Endothelial cell of umbilical vein (primary cell): Measurements from ENCODE around the gene GNA12. TPM values are rescaled to one million over a fixed set of nuclear protein-coding genes. Genes with fewer than 3 reads are reported as not detected.

ENCODE experiments used
- BruUV-seq: library from RNA; stranded (reverse); fragments of 400-500 nt; replicated peaks from 2 replicates; lab custom pipeline; 2021; lab: Mats Ljungman, UMichigan
- CTCF ChIA-PET: fragments of 300-600, 350-600 bp; sonication (Branson Sonifier 250); formaldehyde crosslinking; loops from one replicate; lab custom pipeline; 2021; ENCODE audit warnings: antibody characterized with exemption, inconsistent platforms; lab: Charles Lee
- POLR2A ChIA-PET: fragments of 300-600, 350-600 bp; sonication (Branson Sonifier 250); formaldehyde crosslinking; loops from one replicate; lab custom pipeline; 2021; ENCODE audit warnings: antibody characterized with exemption, inconsistent platforms; lab: Charles Lee
- DNase-seq: peaks from one replicate; pipeline ENCODE4 v3.0.0-alpha.2; 2011; ENCODE audit warnings: low read depth, low spot score
- FAIRE-seq: peaks from 2 replicates; lab custom pipeline; 2011; peaks lifted over from hg19 to GRCh38; lab: Jason Lieb, UNC
- H2AFZ ChIP-seq: 2 replicates; pipeline ENCODE4 v1.6.0; 2012; ENCODE audit warnings: low read depth, low read length, control low read depth, inconsistent platforms
- H3K27ac ChIP-seq: 2 replicates; pipeline ENCODE4 v1.5.1; 2011; ENCODE audit warnings: low read depth, mild to moderate bottlenecking, control low read depth, low read length, moderate library complexity; ENCODE audit not compliant: insufficient read depth
- H3K27me3 ChIP-seq, 2 experiments: 2 replicates each; pipeline versions ENCODE4 v1.6.0 to v1.6.1; 2011; ENCODE audit warnings: low read length in 2 of 2, mixed read lengths in 1 of 2; ENCODE audit not compliant: control insufficient read depth in 2 of 2, insufficient read depth in 2 of 2
- H3K36me3 ChIP-seq, 2 experiments: 2 replicates in 1 of 2; 3 replicates in 1 of 2; pipeline ENCODE4 v1.5.1; 2011; ENCODE audit warnings: low read length in 2 of 2, mild to moderate bottlenecking in 1 of 2, moderate library complexity in 1 of 2; ENCODE audit not compliant: control insufficient read depth in 2 of 2, insufficient read depth in 2 of 2; ENCODE audit errors: extremely low read depth in 1 of 2
- H3K4me1 ChIP-seq: 3 replicates; pipeline ENCODE4 v1.5.1; 2011; ENCODE audit warnings: mild to moderate bottlenecking, low read length; ENCODE audit not compliant: control insufficient read depth, insufficient read depth; ENCODE audit errors: extremely low read depth
- H3K4me2 ChIP-seq: 2 replicates; pipeline ENCODE4 v1.6.1; 2011; ENCODE audit warnings: low read length, control low read depth, mixed read lengths; ENCODE audit not compliant: insufficient read depth
- H3K4me3 ChIP-seq, 3 experiments: fragments of 200-600 bp in 1 of 3; sonication (generic), shearing (Covaris generic) in 1 of 3; replicated peaks in 1 of 3; 2 replicates each; pipeline ENCODE4 v1.5.1; 2011 to 2016; ENCODE audit warnings: control low read depth in 3 of 3, low read length in 3 of 3, mild to moderate bottlenecking in 2 of 3, inconsistent platforms in 1 of 3, low read depth in 1 of 3, moderate library complexity in 1 of 3; ENCODE audit not compliant: insufficient read depth in 1 of 3
- H3K79me2 ChIP-seq: 2 replicates; pipeline ENCODE4 v1.6.0; 2012; ENCODE audit warnings: low read length, inconsistent platforms; ENCODE audit not compliant: control insufficient read depth, insufficient read depth
- H3K9ac ChIP-seq: replicated peaks from 2 replicates; pipeline ENCODE3; 2011; ENCODE audit warnings: low read length, control low read depth; ENCODE audit not compliant: insufficient read depth; ENCODE audit errors: extremely low read depth
- H3K9me1 ChIP-seq: replicated peaks from 3 replicates; pipeline ENCODE4 v1.6.0; 2011; ENCODE audit warnings: mild to moderate bottlenecking, low read length; ENCODE audit not compliant: control insufficient read depth, insufficient read depth; ENCODE audit errors: extremely low read depth
- H3K9me3 ChIP-seq: replicated peaks from 2 replicates; pipeline ENCODE4 v1.5.1; 2012; ENCODE audit warnings: low read length, inconsistent platforms; ENCODE audit not compliant: control insufficient read depth, insufficient read depth
- H4K20me1 ChIP-seq: replicated peaks from 2 replicates; pipeline ENCODE3; 2011; ENCODE audit warnings: mild to moderate bottlenecking, low read length; ENCODE audit not compliant: control insufficient read depth, insufficient read depth; ENCODE audit errors: extremely low read depth
- CTCF ChIP-seq, 2 donors: IDR thresholded peaks; 1 replicate in 1 of 2; 2 replicates in 1 of 2; pipeline ENCODE4 v1.5.1; 2011; ENCODE audit warnings: low read length in 2 of 2, mild to moderate bottlenecking in 2 of 2, moderate library complexity in 2 of 2, control low read depth in 1 of 2, inconsistent platforms in 1 of 2, low read depth in 1 of 2; ENCODE audit not compliant: insufficient read depth in 1 of 2; ENCODE audit errors: extremely low read depth in 1 of 2
- FOS ChIP-seq: IDR thresholded peaks from 2 replicates; pipeline ENCODE4 v1.6.1; 2011; ENCODE audit warnings: mild to moderate bottlenecking, low read length, moderate library complexity, borderline replicate concordance; ENCODE audit not compliant: insufficient read depth
- JUN ChIP-seq: IDR thresholded peaks from 2 replicates; pipeline ENCODE4 v1.6.1; 2011; ENCODE audit warnings: borderline replicate concordance, low read depth; ENCODE audit not compliant: insufficient read length, insufficient read depth
- MYC ChIP-seq: IDR thresholded peaks from one replicate; pipeline ENCODE4 v1.6.1; 2011; ENCODE audit warnings: mild to moderate bottlenecking, low read depth, low read length
- POLR2AphosphoS5 ChIP-seq: IDR thresholded peaks from 2 replicates; pipeline ENCODE4 v1.6.1; 2012; ENCODE audit warnings: low read depth, mild to moderate bottlenecking, control low read depth, low read length, moderate library complexity; ENCODE audit not compliant: insufficient read depth
- dilution Hi-C: fragments of 300-500 bp; cut with MboI; formaldehyde crosslinking; loops from one replicate; pipeline ENCODE4 v1.15.0; 2019; ENCODE audit warnings: low sequenced_read_pairs; ENCODE audit not compliant: extremely low pct_ligation_motif_present
- intact Hi-C: fragments of 100-400 bp; cut with micrococcal nuclease; formaldehyde crosslinking; loops from one replicate; pipeline ENCODE4 v1.10.0; 2022
- polyA plus RNA-seq, 4 experiments: library from polyadenylated mRNA; depleted of rRNA in 3 of 4; stranded (reverse) in 3 of 4; unstranded in 1 of 4; fragments of >200 nt; gene quantifications; 2 replicates each; pipeline versions ENCODE4 v1.2.1 to v1.2.3, GENCODE V29; 2011 to 2012; ENCODE audit warnings: missing spikeins in 1 of 4
- total RNA-seq: library from RNA; stranded (reverse); gene quantifications from 2 replicates; pipeline ENCODE4 v1.2.3, GENCODE V29; 2021

Gene GNA12
- total and polyA plus RNA-seq, 2 donors (not counting 3 experiments of a cell fraction or from before 2014, with no cell fraction given): 63.0 to 75.1 TPM

- Histone ChIP-seq H3K9me1 (no peaks in the 10 kb centered on the region), H2AFZ (no peak overlapping the region), H3K4me2 (no peak overlapping the region), H3K27me3 (no peaks in the 10 kb centered on the region), H3K27ac (no peak overlapping the region), H3K4me3 (no peak overlapping the region), H4K20me1 (no peaks in the 10 kb centered on the region), H3K79me2 (no peaks in the 10 kb centered on the region), H3K36me3 (no peaks in the 10 kb centered on the region), H3K4me1 (no peaks in the 10 kb centered on the region), H3K9ac (no peak overlapping the region), H3K9me3 (no peaks in the 10 kb centered on the region)
- intact Hi-C loops (loop anchor here (2.0 kb wide), 1 partner anchor 38 kb away; no protein-coding TSS in a partner anchor), dilution Hi-C loops (no loop called here)
- no TSS peak for BruUV-seq
- ChIA-PET CTCF (interaction anchor here (0.6 to 3.9 kb wide), 15 partner anchors 9 to 257 kb away, joined by 3 to 32 read pairs (median 11); no protein-coding TSS in a partner anchor), POLR2A (no interaction called here)
- FAIRE-seq: no peak
- no peak for DNase-seq
- TF ChIP-seq FOS (no peak), POLR2AphosphoS5 (no peak), CTCF (IDR thresholded peaks at IDR 0.05; ENCODE audit: extremely low read depth in 1 of 2, insufficient read depth in 1 of 2, low read depth in 1 of 2, low read length in 2 of 2) (no peak), JUN (no peak), MYC (no peak)
Observed at GRCh38 chr7:2708547-2709310, 135.4 kb downstream of the GNA12 start.
